GM18505 (cell line): ENCODE results near the gene PRPSAP1.

ENCODE experiments used
- ATAC-seq: cut with Tn5 transposase; IDR thresholded peaks from one replicate; pipeline ENCODE4 v1.9.1; 2021; ENCODE audit not compliant: unreplicated experiment
- POLR2A ChIP-seq: IDR thresholded peaks from 4 replicates; pipeline ENCODE4 v1.6.1; 2011; ENCODE audit warnings: borderline replicate concordance; ENCODE audit not compliant: insufficient read depth, insufficient read length; ENCODE audit errors: extremely low read depth

Gene PRPSAP1

GRCh38 chr17:76385892-76386786 lies 32.4 kb upstream of the PRPSAP1 start:
- no peak for ATAC-seq
- TF ChIP-seq POLR2A = no peak

- no peak for ATAC-seq
- no peak for TF ChIP-seq POLR2A
These were observed 31.5 kb upstream of the PRPSAP1 start for GRCh38 chr17:76384987-76385891.

- no peak for TF ChIP-seq POLR2A
- ATAC-seq = peak; percentile 53
These were observed 30.7 kb upstream of the PRPSAP1 start, which contains the start of gene SPHK1 for GRCh38 chr17:76384222-76384986. SPHK1 (plus strand) TSS chr17:76384609; CDS start chr17:76385645, 1,036 bp downstream.

GRCh38 chr17:76383546-76384221 lies 30.0 kb upstream of the PRPSAP1 start:
- peak; percentile 24 for ATAC-seq
- TF ChIP-seq POLR2A = no peak

- no peak for ATAC-seq
- TF ChIP-seq POLR2A = no peak
These were observed 29.3 kb upstream of the PRPSAP1 start for GRCh38 chr17:76382803-76383545.

GRCh38 chr17:76382351-76382802 lies 28.7 kb upstream of the PRPSAP1 start:
- TF ChIP-seq POLR2A = no peak
- ATAC-seq = no peak

GRCh38 chr17:76381633-76382350 lies 28.1 kb upstream of the PRPSAP1 start:
- no peak for TF ChIP-seq POLR2A
- no peak for ATAC-seq

- TF ChIP-seq POLR2A = no peak
- ATAC-seq = no peak
These were observed 26.1 kb upstream of the PRPSAP1 start for GRCh38 chr17:76379646-76380376.

- no peak for ATAC-seq
- TF ChIP-seq POLR2A = no peak
These were observed 25.5 kb upstream of the PRPSAP1 start for GRCh38 chr17:76379275-76379641.

GRCh38 chr17:76378548-76379274 lies 25.0 kb upstream of the PRPSAP1 start:
- TF ChIP-seq POLR2A = no peak
- ATAC-seq = no peak

GRCh38 chr17:76376318-76377133 lies 22.8 kb upstream of the PRPSAP1 start:
- no peak for TF ChIP-seq POLR2A
- ATAC-seq = no peak
